ENCODE data around the gene NPC1. TPM values are rescaled to one million over a fixed set of nuclear protein-coding genes. Genes with fewer than 3 reads are reported as not detected.
"Not testable (repeated sequence)": the region's sequence is repeated elsewhere in the genome, so short reads cannot be mapped to it uniquely, and the experiment has no call there.

Gene NPC1
- polyA plus RNA-seq, 6 donors from 2014 or later, result 8.5 to 17.9 (median 10.8) TPM

GRCh38 chr18:23568281-23569138 lies 17.8 kb downstream of the NPC1 start:
- H3K36me3 Mint-ChIP-seq, result peaks cover 18 to 38% of the 10 kb centered on the region in 2 donors
- DNase-seq, result no peak
- H3K9me3 Mint-ChIP-seq, result no peaks in the 10 kb centered on the region
- H3K27me3 Mint-ChIP-seq, result no peaks in the 10 kb centered on the region
- no peak overlapping the region for H3K27ac Mint-ChIP-seq
- no peak for ATAC-seq (ENCODE audit: low read depth in 2 of 2)
- H3K4me1 Mint-ChIP-seq, result peaks cover 0 to 7% (median 2%) of the 10 kb centered on the region in 3 donors
- no peak overlapping the region for H3K4me3 Mint-ChIP-seq

GRCh38 chr18:23567671-23568070 lies 18.6 kb downstream of the NPC1 start:
- Mint-ChIP-seq H3K36me3 (peaks cover 18 to 38% of the 10 kb centered on the region in 2 donors), H3K27me3 (no peaks in the 10 kb centered on the region), H3K4me1 (peaks cover 0 to 4% (median 1%) of the 10 kb centered on the region in 3 donors), H3K27ac (no peak overlapping the region), H3K9me3 (no peaks in the 10 kb centered on the region), H3K4me3 (no peak overlapping the region)
- DNase-seq (no peak), ATAC-seq (ENCODE audit: low read depth in 2 of 2) (no peak)

DNA sequence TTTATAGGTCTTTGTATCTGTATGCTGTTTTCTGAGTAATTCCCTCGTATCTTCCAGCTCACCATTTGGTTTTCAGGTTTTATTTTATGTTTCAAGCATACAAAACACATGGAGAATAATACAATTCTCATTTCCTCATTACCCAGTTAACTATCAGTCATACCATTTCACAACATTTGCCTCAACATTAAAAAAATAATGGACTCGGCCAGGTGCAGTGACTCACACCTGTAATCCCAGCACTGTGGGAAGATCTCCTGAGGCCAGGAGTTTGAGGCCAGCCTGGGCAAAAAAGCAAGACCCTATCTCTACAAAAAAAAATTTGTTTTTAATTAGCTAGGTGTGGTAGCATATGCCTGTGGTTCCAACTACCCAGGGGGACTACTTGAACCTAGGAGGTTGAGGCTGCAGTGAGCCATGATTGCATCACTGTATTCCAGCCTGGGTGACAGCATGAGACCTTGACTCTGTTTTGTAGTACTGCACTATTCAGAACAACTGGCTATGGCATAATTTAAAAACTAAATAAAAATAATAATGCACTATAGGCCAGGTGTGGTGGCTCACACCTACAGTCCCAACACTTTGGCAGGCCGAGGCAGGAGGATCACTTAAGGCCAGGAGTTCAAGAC lies 20.3 kb downstream of the NPC1 start:
- peak overlapping the region in 1 of 6 donors; percentile 41 for H3K27ac Mint-ChIP-seq
- ATAC-seq (ENCODE audit: low read depth in 2 of 2) (no peak), DNase-seq (no peak)
- peaks cover 18 to 45% of the 10 kb centered on the region in 2 donors for H3K36me3 Mint-ChIP-seq
- no peaks in the 10 kb centered on the region for H3K9me3 Mint-ChIP-seq
- no peaks in the 10 kb centered on the region for H3K27me3 Mint-ChIP-seq
- peaks cover 0 to 4% (median 0%) of the 10 kb centered on the region in 3 donors for H3K4me1 Mint-ChIP-seq
- H3K4me3 Mint-ChIP-seq, result peak overlapping the region in 1 of 8 donors; percentile 44

GRCh38 chr18:23563377-23564043 lies 22.8 kb downstream of the NPC1 start:
- peaks cover 0 to 4% (median 0%) of the 10 kb centered on the region in 3 donors for H3K4me1 Mint-ChIP-seq
- no peak overlapping the region for H3K4me3 Mint-ChIP-seq
- DNase-seq, result no peak
- H3K9me3 Mint-ChIP-seq, result no peaks in the 10 kb centered on the region
- H3K36me3 Mint-ChIP-seq, result peaks cover 12 to 51% of the 10 kb centered on the region in 2 donors
- no peak overlapping the region for H3K27ac Mint-ChIP-seq
- H3K27me3 Mint-ChIP-seq, result no peaks in the 10 kb centered on the region
- no peak for ATAC-seq (ENCODE audit: low read depth in 2 of 2)

DNA sequence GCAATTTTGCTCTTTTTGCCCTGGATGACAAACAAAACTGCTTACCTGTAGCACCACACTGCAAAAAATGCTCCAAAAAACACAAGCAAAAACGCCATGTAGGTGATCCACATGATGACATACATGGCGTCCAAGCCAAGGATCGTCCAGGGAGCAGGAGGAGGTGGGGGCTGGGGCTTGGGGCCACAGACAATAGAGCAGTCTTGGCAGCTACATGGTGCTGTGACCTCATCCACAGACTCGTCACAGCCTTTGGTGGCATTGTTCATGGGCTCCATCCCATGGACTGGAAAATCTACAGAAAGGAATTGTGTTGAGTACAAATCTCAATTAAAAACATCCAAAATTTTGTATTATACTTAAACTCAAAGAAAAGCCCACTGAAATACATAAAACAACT lies 26.1 kb downstream of the NPC1 start:
- no peaks in the 10 kb centered on the region for H3K9me3 Mint-ChIP-seq
- no peak for DNase-seq
- H3K27ac Mint-ChIP-seq, result no peak overlapping the region
- no peaks in the 10 kb centered on the region for H3K4me1 Mint-ChIP-seq
- ATAC-seq (ENCODE audit: low read depth in 2 of 2), result no peak
- peaks cover 27 to 41% of the 10 kb centered on the region in 2 donors for H3K36me3 Mint-ChIP-seq
- no peak overlapping the region for H3K4me3 Mint-ChIP-seq
- no peaks in the 10 kb centered on the region for H3K27me3 Mint-ChIP-seq

DNA sequence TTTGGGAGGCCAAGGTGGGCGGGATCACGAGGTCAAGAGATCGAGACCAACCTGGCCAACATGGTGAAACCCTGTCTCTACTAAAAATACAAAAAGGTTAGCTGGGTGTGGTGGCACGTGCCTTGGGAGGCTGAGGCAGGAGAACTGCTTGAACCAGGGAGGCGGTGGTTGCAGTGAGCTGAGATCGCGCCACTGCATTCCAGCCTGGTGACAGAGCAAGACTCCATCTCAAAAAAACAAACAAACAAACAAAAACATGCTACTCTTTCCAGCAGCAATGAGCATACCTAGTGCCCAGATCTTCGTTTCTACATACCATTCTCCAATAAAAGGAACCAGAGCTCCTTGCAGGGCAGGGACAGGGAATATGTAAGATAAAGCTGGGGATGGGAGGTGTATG lies 28.8 kb downstream of the NPC1 start:
- H3K4me3 Mint-ChIP-seq; H3K4me1 Mint-ChIP-seq; H3K9me3 Mint-ChIP-seq; H3K27me3 Mint-ChIP-seq; DNase-seq; ATAC-seq (ENCODE audit: low read depth in 2 of 2): not testable (repeated sequence)
- Mint-ChIP-seq H3K36me3 (peaks cover 37 to 38% of the 10 kb centered on the region in 2 donors), H3K27ac (peak overlapping the region in 1 of 6 donors; percentile 1)

- Mint-ChIP-seq H3K27ac (no peak overlapping the region), H3K4me3 (no peak overlapping the region), H3K27me3 (no peaks in the 10 kb centered on the region), H3K9me3 (no peaks in the 10 kb centered on the region), H3K4me1 (no peaks in the 10 kb centered on the region), H3K36me3 (peaks cover 43 to 48% of the 10 kb centered on the region in 2 donors)
- DNase-seq (no peak), ATAC-seq (ENCODE audit: low read depth in 2 of 2) (no peak)
These were observed 30.0 kb downstream of the NPC1 start for GRCh38 chr18:23556145-23556780.

DNA sequence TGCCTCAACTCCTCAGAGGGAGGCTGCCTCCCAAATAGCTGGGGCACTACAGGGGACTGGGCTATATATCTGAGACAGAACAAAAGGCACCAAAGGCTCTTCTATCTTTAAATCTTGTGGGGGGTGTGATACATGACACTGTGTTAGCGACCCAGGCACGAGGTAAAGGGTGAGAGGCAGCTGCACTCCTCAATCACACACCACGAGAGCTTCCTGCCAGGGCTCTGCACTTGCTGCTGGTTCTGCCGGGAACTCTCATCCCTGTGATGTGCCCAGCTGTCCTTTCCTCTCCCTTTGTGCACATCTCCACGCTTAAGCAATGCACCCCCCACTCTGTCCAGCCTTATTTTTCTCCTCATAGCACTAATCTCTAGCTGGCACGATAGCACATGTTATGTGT lies 32.4 kb downstream of the NPC1 start:
- peaks cover 34 to 48% of the 10 kb centered on the region in 2 donors for H3K36me3 Mint-ChIP-seq
- H3K4me3 Mint-ChIP-seq, result no peak overlapping the region
- H3K9me3 Mint-ChIP-seq, result no peaks in the 10 kb centered on the region
- no peak for ATAC-seq (ENCODE audit: low read depth in 2 of 2)
- no peak for DNase-seq
- no peaks in the 10 kb centered on the region for H3K4me1 Mint-ChIP-seq
- H3K27ac Mint-ChIP-seq, result peak overlapping the region in 1 of 6 donors; percentile 37
- H3K27me3 Mint-ChIP-seq, result no peaks in the 10 kb centered on the region

- Mint-ChIP-seq H3K27ac (peak overlapping the region in 1 of 6 donors; percentile 32), H3K27me3 (no peaks in the 10 kb centered on the region), H3K4me3 (no peak overlapping the region), H3K36me3 (peaks cover 31 to 49% of the 10 kb centered on the region in 2 donors), H3K4me1 (no peaks in the 10 kb centered on the region), H3K9me3 (no peaks in the 10 kb centered on the region)
- ATAC-seq (ENCODE audit: low read depth in 2 of 2) (no peak), DNase-seq (no peak)
These were observed 33.8 kb downstream of the NPC1 start for GRCh38 chr18:23552505-23552904.

DNA sequence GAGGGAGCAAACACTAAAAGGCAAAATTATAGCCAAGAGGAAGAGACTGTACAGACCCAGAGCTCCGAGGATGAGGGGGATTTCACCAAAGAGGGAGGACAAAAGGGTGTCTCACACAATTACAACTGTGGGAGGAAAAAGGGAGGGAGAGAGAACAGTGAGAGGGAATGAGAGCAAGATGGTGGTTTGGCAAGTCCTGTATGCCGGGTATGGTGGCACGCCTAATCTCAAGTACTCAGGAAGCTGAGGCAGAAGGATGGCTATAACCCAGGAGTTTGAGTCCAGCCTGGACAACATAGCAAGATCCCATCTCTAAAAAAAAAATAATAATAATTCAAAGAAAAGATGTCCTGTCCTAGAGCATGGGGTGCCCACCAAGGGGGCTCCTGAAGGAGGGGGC lies 34.3 kb downstream of the NPC1 start:
- Mint-ChIP-seq H3K9me3 (no peaks in the 10 kb centered on the region), H3K4me1 (no peaks in the 10 kb centered on the region), H3K36me3 (peaks cover 28 to 45% of the 10 kb centered on the region in 2 donors), H3K4me3 (no peak overlapping the region), H3K27ac (peak overlapping the region in 2 of 6 donors; percentile 46 to 84), H3K27me3 (no peaks in the 10 kb centered on the region)
- no peak for ATAC-seq (ENCODE audit: low read depth in 2 of 2)
- no peak for DNase-seq

DNA sequence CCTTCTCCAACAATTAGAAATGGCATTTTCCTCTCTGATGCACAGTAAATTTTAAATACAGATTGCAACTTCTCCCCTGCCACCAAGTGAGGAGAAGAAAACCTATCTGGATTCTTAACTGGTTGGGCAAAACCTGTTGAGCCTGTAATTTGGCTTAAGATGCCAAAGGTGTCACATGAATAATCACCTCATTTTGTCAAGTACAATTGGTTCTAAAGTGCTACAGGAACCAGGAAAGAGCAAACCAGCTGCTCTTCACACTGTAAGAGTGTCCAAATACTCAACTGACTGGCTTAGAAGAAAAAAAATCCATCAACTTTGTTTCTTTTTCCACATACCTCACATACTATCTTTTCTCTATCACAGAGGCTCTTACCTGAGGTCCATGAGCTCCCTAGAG lies 35.4 kb downstream of the NPC1 start:
- no peaks in the 10 kb centered on the region for H3K4me1 Mint-ChIP-seq
- H3K27me3 Mint-ChIP-seq, result no peaks in the 10 kb centered on the region
- peaks cover 22 to 44% of the 10 kb centered on the region in 2 donors for H3K36me3 Mint-ChIP-seq
- ATAC-seq (ENCODE audit: low read depth in 2 of 2), result no peak
- H3K9me3 Mint-ChIP-seq, result no peaks in the 10 kb centered on the region
- no peak overlapping the region for H3K4me3 Mint-ChIP-seq
- no peak for DNase-seq
- no peak overlapping the region for H3K27ac Mint-ChIP-seq

- ATAC-seq (ENCODE audit: low read depth in 2 of 2) (no peak), DNase-seq (no peak)
- H3K4me1 Mint-ChIP-seq, result no peaks in the 10 kb centered on the region
- no peaks in the 10 kb centered on the region for H3K9me3 Mint-ChIP-seq
- peak overlapping the region in 2 of 6 donors; percentile 14 to 62 for H3K27ac Mint-ChIP-seq
- peaks cover 29 to 41% of the 10 kb centered on the region in 2 donors for H3K36me3 Mint-ChIP-seq
- H3K27me3 Mint-ChIP-seq, result no peaks in the 10 kb centered on the region
- H3K4me3 Mint-ChIP-seq, result no peak overlapping the region
These were observed 37.6 kb downstream of the NPC1 start for GRCh38 chr18:23548719-23549118.

DNA sequence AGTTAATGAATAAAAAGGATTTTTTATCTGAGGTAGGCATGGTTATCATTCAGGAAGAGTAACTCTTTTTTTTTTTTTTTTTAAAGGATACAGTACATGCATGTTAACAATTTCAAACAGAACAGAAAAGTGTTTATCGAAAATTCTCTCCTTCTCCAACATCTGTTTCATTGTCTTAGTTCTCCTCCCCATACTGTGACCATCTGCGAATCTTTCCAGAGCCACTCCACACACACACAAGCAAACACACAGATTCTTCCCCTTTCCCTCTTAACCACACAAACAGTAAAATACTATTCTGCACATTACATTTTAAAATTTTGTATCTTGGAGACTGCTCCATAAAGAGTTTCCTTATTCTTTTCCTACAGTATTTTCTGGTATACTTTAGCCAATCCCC lies 38.0 kb downstream of the NPC1 start:
- DNase-seq (no peak), ATAC-seq (ENCODE audit: low read depth in 2 of 2) (no peak)
- peaks cover 29 to 45% of the 10 kb centered on the region in 2 donors for H3K36me3 Mint-ChIP-seq
- peak overlapping the region in 1 of 6 donors; percentile 14 for H3K27ac Mint-ChIP-seq
- no peaks in the 10 kb centered on the region for H3K9me3 Mint-ChIP-seq
- no peaks in the 10 kb centered on the region for H3K27me3 Mint-ChIP-seq
- H3K4me1 Mint-ChIP-seq, result no peaks in the 10 kb centered on the region
- H3K4me3 Mint-ChIP-seq, result no peak overlapping the region
